ENCODE measurements around the gene EFNB2.

The EFNB2 gene

DNA sequence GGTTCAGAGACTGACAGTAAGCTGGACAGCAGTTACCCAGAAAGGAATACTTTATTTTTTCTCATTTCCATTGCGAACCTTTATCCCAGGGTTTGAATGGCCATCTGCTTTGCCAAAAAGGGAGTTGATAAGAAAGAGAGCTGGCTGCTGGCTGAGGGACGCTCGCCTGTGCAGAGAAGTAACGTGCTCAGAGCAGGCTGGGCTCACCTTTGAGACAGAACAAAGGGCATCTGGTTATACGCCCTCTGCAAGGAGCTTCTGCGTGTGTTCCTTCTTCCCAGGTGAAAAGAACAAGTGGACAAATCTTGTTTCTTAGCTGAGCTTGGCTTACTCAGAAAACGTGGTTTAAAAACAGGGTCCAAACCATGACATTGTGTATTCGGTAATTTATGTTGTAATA, 47.4 kb downstream of the EFNB2 start:
- TF ChIP-seq, protein P1, sequence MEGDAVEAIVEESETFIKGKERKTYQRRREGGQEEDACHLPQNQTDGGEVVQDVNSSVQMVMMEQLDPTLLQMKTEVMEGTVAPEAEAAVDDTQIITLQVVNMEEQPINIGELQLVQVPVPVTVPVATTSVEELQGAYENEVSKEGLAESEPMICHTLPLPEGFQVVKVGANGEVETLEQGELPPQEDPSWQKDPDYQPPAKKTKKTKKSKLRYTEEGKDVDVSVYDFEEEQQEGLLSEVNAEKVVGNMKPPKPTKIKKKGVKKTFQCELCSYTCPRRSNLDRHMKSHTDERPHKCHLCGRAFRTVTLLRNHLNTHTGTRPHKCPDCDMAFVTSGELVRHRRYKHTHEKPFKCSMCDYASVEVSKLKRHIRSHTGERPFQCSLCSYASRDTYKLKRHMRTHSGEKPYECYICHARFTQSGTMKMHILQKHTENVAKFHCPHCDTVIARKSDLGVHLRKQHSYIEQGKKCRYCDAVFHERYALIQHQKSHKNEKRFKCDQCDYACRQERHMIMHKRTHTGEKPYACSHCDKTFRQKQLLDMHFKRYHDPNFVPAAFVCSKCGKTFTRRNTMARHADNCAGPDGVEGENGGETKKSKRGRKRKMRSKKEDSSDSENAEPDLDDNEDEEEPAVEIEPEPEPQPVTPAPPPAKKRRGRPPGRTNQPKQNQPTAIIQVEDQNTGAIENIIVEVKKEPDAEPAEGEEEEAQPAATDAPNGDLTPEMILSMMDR (IDR thresholded peaks at IDR 0.05; ENCODE audit: extremely low read depth, insufficient read depth, missing control alignments) = no peak
- in situ Hi-C loops (cut with MboI; ENCODE audit: low pct_unique_long_range_greater_than_20kb, low sequenced_read_pairs, unreplicated experiment) = no loop called here

DNA sequence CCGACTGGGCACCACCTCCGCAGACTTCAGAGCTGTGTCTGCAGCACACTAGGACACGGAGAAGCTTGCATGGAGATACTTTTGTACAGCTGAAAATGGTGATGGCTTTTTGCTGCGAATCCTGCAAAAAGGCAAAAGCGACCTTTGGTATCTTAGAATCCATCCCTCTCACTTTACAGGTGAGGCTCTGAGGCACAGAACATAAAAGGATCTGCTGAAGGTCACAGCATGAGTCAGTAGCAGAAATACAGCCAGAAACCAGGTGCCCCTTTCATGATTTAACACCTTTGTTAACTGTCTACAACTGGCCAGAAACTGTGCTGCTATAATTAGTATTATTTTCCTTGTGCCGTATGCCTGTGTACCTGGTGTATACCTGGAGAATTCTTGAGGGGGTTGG, 48.3 kb downstream of the EFNB2 start:
- in situ Hi-C loops (cut with MboI; ENCODE audit: low pct_unique_long_range_greater_than_20kb, low sequenced_read_pairs, unreplicated experiment) = no loop called here
- TF ChIP-seq, protein P1 (IDR thresholded peaks at IDR 0.05; ENCODE audit: extremely low read depth, insufficient read depth, missing control alignments) = no peak
- DNase-seq (ENCODE audit: low spot score) = no peak

More for the DNA sequence above, 47.4 kb downstream of the EFNB2 start:
- no peak for DNase-seq (ENCODE audit: low spot score)

DNA sequence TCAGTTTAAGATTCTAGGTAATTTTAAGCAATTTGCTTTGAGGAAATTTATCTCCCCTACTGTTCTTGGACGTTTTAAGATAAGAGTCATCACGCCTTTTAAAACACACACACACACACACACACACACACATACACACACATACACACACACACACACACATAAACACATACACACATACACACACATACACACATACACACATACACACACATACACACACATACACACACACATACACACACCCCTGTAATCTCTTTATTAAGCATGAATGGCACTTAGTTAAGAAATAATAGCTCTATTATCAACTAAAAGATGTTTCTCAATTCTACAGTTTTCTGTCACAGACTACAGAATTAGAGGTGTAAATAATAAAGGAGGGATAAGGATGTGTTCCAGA, 49.2 kb downstream of the EFNB2 start:
- DNase-seq (ENCODE audit: low spot score) = no peak
- in situ Hi-C loops (cut with MboI; ENCODE audit: low pct_unique_long_range_greater_than_20kb, low sequenced_read_pairs, unreplicated experiment) = no loop called here
- TF ChIP-seq, protein P1 (IDR thresholded peaks at IDR 0.05; ENCODE audit: extremely low read depth, insufficient read depth, missing control alignments) = no peak

DNA sequence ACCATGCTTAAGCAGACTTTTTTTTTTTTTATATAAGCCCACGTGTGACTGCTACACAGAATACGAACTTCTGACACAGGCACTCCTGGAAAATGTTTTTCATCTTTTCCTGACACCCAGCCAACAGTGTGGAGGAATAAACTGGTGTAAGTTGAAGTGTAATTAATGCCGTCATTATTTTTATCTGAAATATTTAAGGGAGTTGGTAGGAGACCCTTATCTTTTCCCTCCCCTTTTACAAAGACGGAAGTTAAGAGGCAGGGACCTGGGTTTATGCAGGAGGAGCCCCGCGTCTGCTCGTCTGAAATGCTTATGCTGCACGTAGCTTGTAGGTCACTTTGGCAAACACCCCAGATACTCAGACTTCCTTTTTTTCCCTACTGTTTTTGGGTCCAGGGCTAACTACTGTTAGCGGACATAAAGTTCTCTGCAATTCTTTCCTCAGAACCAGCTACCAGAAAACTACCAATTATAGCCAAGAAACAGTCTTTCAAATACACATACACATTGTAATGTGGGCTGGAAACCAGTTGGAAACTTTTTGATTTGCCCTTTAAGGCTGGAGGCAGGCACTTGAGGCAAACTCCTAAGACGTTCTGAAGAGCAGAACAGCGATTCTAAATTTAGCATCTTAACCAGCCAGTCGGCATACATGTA, 50.8 kb downstream of the EFNB2 start:
- in situ Hi-C loops (cut with MboI; ENCODE audit: low pct_unique_long_range_greater_than_20kb, low sequenced_read_pairs, unreplicated experiment) = no loop called here
- TF ChIP-seq, protein P1 (IDR thresholded peaks at IDR 0.05; ENCODE audit: extremely low read depth, insufficient read depth, missing control alignments) = no peak

DNA sequence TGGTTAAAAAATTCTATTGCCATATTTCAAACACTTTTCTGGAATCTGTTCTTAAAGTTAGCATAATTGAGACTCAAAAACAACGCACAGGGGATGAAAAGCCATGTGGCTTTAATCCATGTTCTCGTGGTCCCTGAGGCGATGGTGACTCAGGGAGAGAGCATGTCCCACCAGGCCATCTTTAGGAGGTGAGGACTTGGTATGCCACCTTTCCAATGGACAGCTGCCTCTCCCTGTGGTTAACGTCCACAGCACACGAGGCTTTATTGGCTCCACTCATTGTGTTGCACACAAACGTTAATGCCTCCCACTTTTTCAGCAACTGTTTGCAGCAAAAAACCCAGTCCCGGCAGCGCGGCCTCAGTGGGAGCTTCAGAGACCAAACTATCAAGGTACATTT, 51.4 kb downstream of the EFNB2 start:
- TF ChIP-seq, protein P1 (IDR thresholded peaks at IDR 0.05; ENCODE audit: extremely low read depth, insufficient read depth, missing control alignments) = no peak
- no peak for DNase-seq (ENCODE audit: low spot score)
- in situ Hi-C loops (cut with MboI; ENCODE audit: low pct_unique_long_range_greater_than_20kb, low sequenced_read_pairs, unreplicated experiment) = no loop called here

More for the DNA sequence above, 50.8 kb downstream of the EFNB2 start:
- no peak for DNase-seq (ENCODE audit: low spot score)

DNA sequence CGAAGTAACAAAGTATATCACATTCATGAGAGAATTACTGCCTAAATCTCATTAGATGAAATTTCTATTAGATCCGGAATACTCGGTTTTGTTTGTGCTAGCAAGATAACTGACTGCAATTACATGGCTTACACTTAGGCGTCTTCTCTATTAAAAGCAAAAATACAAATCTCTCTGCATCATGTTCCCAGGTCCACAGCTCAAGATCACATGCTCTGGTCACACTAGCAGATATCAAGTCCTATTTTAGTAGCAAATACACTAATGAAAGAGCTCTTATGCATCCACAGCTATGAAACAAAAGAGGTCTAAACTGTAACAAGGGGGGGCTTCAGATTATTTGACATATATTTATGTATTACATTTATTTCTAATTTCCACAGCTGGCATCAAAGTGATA, 53.5 kb downstream of the EFNB2 start:
- TF ChIP-seq, protein P1 (IDR thresholded peaks at IDR 0.05; ENCODE audit: extremely low read depth, insufficient read depth, missing control alignments) = no peak
- in situ Hi-C loops (cut with MboI; ENCODE audit: low pct_unique_long_range_greater_than_20kb, low sequenced_read_pairs, unreplicated experiment) = no loop called here
- no peak for DNase-seq (ENCODE audit: low spot score)

Measured in GM13977 (cell line).